Gastroesophageal sphincter (tissue), 3 donors: Measurements from ENCODE around the gene PAPPA2.

ENCODE experiments used
- POLR2AphosphoS5 ChIP-seq: sonication (generic); formaldehyde crosslinking; IDR thresholded peaks from one replicate; pipeline ENCODE4 v1.6.1; 2017; ENCODE audit warnings: antibody characterized with exemption
- TF ChIP-seq, protein P1 (sequence below), 4 experiments: fragments of 200-600 bp in 2 of 4; fragments of 450-650 bp in 2 of 4; sonication (generic) in 1 of 4; IDR thresholded peaks; one replicate each; pipeline ENCODE4 v1.5.1; 2017 to 2019; ENCODE audit warnings: antibody characterized with exemption in 4 of 4, mild to moderate bottlenecking in 2 of 4, moderate library complexity in 2 of 4

DNA sequence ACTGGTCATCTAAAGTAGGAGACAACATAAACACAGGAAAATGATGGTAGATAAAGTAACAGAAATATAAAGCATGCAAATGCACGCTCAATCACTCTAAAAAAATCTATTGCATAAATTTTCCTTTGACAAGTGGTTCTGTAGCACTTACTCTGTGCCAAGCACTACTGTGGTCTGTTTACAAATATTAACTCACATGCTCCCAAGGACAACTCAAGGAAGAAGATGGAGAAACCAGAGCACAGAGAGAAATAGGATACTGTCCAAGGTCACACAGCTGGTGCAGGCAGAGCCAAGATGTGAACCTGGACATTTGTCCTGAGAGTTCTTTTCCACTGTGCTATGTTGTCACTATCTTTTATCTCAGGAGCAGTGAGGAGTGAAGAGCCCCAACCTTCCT is 105.2 kb downstream of the PAPPA2 start:
- TF ChIP-seq POLR2AphosphoS5 = no peak
- TF ChIP-seq, protein P1, sequence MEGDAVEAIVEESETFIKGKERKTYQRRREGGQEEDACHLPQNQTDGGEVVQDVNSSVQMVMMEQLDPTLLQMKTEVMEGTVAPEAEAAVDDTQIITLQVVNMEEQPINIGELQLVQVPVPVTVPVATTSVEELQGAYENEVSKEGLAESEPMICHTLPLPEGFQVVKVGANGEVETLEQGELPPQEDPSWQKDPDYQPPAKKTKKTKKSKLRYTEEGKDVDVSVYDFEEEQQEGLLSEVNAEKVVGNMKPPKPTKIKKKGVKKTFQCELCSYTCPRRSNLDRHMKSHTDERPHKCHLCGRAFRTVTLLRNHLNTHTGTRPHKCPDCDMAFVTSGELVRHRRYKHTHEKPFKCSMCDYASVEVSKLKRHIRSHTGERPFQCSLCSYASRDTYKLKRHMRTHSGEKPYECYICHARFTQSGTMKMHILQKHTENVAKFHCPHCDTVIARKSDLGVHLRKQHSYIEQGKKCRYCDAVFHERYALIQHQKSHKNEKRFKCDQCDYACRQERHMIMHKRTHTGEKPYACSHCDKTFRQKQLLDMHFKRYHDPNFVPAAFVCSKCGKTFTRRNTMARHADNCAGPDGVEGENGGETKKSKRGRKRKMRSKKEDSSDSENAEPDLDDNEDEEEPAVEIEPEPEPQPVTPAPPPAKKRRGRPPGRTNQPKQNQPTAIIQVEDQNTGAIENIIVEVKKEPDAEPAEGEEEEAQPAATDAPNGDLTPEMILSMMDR (IDR thresholded peaks at IDR 0.05) = no peak
